SW480 (cell line): ENCODE results near the gene CD300C.
"Not testable (repeated sequence)": the region's sequence is repeated elsewhere in the genome, so short reads cannot be mapped to it uniquely, and the experiment has no call there.

ENCODE experiments used
- DNase-seq: peaks from one replicate; pipeline ENCODE4 v3.0.0-alpha.2; 2016; ENCODE audit warnings: low spot score

The CD300C gene

DNA sequence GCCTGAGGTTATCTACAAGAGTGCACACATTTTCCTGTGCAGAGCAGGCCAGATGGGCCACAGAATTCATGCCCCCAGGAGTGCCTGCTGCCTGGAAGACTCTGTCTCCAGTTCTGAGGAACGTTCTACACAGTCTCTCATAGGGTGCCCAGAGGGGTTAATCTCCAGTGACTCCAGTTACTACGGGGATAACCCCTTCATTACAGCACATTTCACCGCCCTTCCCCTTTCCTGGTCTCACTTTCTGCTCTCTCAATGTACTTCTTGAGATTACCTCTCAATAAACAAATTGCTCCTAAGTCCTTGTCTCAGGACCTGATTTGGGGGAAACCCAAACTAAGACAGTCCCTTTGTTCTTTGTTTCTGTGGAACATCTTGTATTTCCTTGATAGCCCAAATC is 15.7 kb upstream of the CD300C start:
- DNase-seq, result no peak

DNA sequence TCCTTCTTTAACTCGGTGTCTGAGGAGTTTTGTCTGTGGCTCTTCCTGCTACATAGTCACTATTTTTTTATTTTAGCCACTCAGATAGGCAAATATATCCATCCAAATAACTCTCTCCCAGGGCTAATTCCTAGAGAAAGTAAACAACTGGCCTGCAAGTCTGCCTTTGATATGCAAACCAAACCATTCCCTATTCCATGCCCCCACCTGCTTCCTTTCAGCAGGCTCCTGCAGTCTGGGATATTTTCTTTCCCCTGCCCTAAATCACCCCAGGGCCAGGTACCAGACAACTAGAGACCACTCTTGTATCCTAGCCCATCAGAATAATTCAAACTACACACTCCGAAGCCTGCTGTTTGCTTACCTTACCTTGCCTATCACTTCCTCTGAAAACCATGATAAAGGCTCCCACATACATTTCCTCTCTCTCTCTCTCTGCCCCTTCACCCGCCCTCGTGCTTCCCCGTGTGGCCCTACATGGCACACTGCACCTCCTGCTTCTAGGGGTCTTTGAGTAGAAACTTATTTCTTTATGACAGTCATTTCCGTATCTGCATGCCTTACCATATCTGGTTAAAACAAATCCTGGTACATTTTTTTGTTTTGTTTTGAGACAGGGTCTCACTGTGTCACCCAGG is 13.1 kb upstream of the CD300C start:
- no peak for DNase-seq

DNA sequence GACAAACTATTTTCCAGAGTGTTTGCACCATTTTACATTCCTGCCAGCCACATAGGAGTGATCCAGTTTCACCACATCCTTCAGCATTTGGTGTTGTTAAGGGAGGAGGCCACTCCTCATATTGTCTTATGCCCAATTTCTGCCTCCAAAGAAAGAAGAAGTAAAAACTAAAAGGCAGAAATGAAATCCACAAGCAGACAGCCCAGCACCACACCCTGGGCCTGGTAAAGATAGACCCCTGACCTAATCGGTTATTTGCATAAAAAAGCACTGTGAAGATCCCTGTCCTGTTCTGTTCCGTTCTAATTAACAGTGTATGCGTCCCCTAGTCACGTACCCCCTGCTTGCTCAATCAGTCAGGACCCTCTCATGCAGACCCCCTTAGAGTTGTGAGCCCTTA is 12.5 kb upstream of the CD300C start:
- not testable (repeated sequence) for DNase-seq

DNA sequence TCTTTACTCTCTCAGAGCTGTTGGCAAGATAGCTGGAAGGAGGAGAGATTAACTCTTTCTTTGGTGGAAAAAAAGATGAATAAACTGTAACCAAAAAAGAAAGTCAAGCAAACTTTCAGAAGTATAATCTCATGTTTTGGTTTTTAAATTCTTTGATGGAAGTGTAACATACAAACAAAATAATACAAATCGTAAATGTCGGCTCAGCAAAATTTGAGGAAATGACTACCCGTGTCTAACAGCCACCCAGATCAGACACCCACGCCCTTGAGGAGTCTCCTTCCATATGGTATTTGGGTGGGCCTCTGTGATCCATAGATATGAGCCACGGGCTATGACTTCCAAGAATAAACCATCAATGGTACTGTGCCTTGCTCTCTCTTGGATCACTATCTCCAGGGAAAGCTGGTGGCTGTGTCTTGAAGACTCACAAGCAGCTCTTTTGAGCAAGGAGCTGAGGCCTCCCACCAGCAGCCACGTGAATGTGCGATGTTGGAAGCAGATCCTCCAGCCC is 9.6 kb upstream of the CD300C start:
- no peak for DNase-seq

DNA sequence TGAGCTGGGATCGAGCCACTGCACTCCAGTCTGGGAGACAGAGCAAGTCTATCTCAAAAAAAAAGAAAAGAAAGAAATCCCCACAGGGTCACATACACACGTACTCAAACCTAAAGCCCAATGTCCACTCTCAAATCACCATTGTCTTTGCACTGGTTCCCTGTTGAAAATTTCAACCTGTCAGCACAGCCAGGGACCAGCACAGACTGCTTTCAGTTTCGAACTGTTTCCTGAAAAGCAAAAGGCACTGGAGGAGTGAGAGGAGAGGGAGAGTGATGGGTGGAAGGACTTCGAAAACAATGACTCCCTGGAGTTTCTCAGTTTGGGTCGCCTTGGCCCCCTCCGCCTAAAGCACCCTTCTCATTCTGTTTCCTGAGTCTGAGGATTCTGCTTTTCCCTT is 9.0 kb upstream of the CD300C start:
- no peak for DNase-seq

DNA sequence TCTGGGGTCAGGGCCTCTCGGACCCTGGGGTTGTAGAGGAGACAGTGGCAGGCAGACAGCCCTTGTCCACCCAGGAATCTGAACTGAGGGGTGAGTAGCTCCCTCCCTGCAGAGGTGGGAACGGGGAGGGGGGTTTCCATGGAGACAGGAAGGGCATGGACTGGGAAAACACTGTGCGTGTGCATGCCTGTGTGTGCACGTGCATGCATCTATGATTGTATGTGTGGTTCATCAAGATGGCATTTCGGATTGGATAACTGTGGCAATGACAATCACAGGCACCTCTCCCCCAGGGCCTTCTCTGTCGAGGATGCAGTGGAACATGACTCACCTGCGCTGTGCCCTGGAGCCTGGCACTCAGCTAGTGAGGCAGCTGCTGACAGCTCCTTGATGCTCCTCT is 6.1 kb upstream of the CD300C start:
- DNase-seq, result peak; percentile 49

DNA sequence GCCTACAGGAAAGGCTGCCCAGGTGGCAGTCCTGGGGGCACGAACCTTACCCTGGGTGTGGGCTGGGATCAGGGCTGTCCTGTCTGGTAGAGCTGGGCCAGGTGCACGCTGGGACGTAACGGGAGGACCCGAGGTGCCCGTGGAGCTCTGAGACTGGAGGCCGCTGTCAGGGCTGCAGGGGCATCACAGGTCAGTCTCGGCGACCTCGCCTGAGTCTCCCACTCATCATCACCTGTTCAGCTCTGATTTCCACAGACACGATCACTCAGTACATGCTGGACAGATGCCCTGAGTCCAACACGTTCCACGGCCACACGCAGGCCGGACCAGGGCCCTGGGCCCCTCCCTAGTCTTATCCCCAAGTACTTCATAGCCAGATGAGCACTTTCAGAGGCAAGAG is 4.7 kb upstream of the CD300C start:
- DNase-seq, result no peak

DNA sequence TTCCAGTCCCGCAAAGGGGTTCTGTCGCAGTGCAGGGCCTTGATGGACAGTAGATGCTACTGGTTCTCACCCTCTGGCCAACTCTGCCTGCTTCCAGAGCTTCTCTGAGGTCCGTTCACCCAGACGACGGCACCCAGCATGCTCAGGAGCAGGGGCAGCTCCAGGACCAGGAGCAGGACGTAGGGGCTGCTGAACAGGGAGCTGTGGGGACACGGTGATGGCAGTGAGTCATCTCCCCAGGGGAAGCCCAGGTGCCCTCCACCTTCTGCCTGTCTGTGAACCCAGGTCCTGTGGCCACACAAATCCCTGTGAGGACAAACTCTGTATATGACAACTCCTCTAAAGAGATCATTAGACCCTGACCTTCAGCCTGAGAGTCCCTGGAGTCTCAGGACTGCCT is 3.4 kb upstream of the CD300C start:
- DNase-seq, result no peak

DNA sequence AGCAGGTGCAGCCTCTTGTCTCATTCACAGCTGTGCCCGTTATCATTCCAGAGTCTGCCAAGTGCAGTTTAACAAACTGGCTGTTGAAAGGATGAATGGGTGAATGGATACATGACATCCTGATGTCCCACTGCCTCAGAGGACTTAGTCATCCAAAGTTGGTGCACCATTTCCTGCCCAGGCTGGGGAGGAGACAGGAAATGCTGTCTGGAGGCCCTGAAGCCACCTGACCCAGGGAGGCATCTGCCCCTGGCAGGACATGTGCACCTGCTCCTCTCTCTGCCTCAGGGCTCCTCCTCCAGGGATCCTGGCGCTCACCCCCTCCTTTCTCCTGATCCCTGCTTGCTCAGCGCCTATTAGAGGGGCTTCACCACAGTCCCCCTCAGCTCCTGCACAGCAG is 1.8 kb upstream of the CD300C start:
- DNase-seq, result peak; percentile 22

DNA sequence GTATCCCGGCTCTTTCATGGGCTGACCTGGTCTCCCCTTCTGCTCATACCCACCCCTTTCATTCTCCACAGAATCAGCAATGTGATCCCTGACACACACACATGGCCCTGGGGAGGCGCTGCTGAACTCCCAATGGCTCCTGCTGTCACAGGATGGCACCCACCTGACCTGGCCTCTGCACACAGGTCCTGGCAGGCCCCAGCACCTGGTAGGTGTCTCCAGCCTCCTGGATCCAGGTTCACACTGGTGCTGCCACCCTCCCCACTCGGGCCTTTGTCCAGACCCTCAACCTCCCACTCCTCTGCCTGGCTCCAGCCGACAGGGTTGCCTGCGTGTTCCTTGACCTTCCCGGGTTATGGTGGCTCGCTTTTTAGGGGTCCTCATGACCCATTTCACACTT is 1.3 kb upstream of the CD300C start:
- no peak for DNase-seq

DNA sequence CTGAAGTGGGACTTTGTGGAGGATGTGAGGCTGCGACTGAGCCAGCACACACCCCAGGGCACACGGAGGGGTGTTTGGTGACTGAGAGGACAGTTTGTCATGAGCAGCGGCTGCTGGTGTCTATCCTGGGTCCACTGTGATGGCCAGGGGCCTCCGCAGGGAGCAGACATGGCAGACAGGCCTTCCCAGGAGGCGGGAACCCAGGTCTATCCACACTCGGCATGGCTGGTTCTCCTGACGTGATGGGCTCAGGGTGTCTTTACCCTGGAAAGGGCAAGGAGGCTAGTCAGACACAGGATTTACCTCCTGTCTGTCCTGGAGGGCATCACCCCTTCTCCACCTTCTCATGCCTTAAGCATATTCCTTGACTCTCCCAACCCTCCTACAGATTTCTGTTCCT is 671 bp upstream of the CD300C start:
- DNase-seq, result no peak

DNA sequence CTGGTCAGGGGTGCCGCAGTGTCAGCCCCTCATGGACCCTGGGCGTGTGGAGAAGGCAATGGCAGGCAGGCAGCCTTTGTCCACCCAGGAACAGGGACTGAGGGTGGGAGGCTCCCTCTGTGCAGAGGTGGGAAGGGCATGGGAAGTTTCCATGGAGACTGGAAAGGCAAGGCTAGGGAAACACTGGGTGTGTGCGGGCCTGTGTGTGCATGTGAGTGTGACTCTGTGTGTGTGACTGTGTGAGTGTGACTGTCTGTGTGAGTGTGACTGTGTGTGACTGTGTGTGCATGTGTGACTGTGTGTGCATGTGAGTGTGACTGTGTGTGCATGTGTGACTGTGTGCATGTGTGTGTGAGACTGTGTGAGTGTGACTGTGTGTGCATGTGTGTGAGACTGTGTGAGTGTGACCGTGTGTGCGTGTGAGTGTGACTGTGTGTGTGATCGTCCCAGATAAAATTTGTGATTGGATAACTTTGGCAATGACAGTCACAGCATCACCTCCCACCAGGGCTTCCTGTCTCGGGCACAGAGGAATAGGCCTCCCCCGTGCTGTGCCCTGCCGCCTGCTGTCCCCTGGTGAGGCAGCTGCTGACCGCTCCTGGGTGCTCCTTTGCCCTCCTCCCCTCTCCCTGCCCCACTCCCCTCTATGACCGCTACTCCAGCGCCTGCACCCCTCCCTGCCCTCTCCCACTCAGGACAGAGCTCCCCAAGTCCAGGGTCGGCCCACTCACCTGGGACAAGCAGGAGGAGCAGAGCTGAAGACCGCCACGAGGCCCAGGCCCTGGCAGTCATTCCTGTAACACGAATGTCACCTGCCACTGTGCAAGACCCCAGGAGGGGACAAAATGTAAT is 698 bp downstream of the CD300C start:
- no peak for DNase-seq

DNA sequence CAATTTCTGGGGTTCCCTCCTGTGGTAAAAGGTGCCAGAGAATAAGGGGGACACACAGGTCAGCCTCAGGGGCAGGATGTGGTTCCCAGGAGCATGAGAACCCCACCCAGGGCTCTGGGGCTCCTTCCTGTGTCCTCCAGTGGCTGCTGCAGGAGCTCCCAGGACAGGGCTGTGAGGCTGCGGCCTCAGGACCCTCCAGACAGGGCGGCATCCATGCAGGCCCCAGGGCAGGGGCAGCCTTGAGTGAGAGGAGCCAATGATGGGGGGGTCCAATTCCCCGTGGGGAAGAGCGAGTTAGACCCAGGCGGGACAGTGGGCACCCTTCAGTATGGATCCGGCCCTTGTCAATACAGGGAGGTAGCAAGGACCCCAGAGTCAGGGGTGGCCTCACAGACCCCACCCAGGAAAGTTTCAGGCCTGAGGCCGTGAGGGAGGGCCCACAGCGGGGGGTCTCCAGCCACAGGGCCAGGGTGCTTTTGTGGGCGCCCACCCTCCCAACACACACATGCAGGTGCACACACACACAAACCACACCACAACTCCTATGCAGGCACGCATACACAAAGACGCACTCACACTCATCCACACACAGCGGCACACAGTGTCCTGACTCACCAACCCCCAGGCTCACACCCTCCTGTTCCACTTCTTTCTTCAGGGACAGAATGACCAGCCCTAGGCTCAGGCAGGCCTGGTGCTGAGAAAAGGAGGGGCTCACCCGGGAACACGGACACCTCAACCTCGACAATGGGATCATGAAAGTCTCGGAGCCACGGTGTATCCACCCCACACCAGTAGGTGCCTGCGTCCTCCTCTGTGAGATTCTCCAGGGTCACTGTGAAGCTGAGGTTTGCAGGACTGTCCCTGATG is 1.8 kb downstream of the CD300C start:
- DNase-seq, result no peak

DNA sequence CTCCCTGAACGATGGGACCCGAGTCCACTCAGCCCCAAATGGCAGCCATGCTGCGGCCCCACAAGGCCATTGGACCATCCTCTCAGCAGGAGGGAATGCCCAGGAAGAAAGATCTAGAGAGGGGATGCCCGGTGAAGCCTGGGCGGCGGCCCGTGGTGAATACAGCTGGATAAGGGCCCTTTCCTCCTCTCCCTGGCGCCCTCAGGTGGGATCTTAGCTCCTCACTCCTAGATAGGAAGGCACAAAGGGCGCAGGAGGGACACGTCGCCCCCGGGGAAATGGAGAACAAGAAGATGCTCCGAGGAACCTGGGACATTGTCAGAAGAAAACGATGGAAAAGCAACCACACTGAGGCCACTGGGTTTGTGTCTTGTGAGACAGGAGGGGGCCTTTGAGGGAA is 2.5 kb downstream of the CD300C start:
- no peak for DNase-seq

DNA sequence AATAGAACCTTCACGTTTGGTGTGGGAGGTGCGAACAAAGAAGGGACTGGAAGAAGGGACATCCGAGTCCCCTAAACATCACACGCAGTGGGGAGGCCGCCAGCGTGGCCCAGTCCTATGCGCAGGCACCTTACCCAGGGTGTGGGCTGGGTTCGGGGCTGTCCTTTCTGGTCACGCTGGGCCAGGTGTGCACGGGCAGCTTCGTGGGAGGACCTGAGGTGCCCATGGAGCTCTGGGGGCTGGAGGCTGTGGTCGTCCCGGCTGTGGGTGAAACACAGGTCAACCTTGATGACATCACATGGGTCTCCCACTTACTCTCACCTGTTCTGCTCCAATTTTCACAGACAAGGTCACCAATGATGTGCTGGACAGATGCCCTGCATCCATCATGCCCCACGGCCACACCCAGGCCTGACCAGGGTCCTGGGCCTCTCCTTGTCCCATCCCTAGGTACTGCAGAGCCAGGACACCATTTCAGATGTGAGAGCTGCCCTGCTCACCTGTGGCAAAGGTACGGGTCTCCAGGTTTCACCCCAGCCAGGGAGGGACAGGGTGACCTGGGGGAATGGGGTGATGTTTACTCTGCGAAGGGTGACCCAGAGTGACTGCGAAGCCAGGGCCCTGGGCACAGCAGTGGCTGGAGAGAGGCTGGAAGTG is 3.1 kb downstream of the CD300C start:
- DNase-seq, result no peak

DNA sequence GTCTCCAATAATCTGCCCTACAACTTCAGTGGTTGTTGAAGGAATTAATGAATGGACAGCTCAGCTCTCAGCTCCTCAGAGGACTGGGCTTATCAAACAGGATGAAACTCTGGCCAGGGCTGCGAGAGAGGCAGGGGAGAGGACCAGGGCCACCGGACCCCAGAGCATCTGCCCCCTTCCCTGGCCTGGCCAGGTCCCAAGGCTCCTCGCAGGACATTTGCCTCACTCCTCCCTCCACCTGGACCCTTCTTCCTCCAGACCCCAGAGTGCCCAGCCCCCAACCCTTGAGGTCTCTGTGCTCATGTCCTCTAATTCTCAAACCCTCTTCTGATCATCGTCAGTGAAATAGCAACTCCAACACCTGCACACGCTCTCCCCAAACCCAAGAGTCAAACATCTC is 3.7 kb downstream of the CD300C start:
- no peak for DNase-seq

DNA sequence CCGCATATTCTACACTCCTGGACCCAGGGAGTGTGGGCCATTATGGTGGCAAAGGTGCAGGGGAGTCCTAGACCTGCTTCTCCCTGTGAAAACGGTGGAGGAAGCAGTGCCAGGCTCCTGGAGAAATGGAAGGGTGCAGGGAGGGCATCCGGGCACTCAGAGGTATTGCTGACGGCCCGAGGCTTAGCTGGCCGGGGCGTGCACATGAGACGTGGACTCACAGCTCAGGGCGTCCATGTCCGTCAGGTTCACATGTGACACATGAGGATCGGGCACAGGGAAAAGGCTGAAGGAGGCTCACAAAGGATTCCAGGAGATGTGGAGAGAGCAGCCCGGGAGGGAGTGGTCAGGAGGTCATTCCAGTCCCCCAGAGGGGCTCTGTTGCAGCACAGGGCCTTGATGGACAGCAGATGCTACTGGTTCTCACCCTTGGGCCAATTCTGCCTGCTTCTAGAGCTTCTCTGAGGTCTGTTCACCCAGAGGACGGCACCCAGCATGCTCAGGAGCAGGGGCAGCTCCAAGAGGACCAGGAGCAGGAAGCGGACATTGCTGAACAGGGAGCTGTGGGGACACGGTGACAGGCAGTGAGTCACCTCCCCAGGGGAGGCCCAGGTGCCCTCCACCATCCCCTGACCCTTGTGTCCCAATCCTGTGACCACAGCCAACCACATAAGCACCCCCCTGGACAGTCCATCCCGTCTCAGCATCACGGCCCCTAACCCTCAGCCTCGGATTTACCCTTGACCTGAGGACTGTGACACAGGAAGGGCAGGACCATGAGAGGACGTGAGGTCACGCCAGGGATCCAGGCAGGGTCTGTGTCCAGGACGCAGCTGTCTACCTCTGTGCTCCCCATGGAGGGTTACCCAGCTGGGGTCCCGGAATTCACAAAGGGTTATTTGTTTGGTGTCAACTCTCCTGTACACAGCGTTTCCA is 4.5 kb downstream of the CD300C start:
- DNase-seq, result no peak

DNA sequence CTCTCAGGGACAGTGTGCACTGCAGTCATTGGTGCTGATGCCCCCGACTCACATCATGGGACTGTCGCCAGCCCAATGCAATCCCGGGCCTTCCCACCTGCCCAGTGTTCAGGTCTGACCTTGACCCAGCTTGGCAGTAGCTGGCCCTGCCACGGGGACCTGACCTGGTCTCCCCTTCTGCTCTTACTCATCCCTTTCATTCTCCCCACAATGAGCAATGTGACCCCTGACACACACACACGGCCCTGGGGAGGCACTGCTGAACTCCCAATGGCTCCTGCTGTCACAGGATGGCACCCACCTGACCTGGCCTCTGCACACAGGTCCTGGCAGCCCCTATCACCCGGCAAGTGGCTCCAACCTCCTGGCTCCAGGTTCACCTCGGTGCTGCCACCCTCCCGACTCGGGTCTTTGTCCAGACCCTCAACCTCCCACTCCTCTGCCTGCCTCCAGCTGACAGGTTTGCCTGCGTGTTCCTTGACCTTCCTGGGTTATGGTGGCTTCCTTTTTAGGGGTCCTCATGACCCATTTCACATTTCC is 6.6 kb downstream of the CD300C start:
- no peak for DNase-seq

DNA sequence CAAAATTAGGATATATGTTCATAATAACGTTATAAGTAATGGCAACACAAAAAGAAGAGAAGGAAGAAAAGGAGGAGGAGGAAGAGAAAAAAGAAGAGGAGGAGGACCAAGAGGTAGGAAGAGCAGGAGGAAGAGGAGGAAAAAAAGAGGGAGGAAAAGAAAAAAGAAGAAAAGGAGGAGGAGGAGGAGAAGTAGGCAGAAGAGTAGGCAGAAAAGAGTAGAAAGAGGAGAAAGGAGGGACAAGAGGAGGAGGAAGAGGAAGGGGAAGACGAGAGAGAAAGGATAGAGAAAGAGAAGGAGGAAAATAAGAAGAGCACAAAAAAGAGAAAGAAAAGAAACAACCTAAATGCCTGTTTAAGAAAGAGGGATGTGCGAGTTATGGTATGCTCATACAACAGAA is 9.0 kb downstream of the CD300C start:
- no peak for DNase-seq

DNA sequence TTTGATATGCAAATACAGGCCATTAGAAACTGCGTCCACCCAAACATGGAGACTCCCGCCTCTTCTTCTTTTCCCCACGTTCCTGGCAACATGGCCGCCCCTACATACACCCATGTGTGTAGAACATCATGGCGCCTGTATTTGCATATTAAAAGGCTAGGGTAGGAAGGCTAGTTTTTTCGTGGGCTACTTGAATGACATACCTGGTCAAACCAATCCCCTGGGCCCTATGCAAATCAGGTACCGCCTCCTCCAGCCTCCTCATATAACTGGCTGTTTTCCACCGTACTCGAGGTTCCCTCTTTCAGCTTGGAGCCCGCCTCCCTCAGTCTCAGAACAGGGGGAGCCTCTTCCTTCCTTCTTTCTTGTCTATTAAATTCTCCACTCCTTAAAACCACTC is 13.8 kb downstream of the CD300C start:
- no peak for DNase-seq
